Activated CD4-positive, alpha-beta T cell treated with anti-CD3 and anti-CD28 coated beads for 4 hours (primary cell): Measurements from ENCODE around the gene C2CD2.
A peak's percentile ranks its signal among the peaks of the same experiment; 100 is the strongest.

Source experiments
- DNase-seq, 2 donors: peaks; one replicate each; pipeline ENCODE4 v3.0.0-alpha.2; 2020

The C2CD2 gene

DNA sequence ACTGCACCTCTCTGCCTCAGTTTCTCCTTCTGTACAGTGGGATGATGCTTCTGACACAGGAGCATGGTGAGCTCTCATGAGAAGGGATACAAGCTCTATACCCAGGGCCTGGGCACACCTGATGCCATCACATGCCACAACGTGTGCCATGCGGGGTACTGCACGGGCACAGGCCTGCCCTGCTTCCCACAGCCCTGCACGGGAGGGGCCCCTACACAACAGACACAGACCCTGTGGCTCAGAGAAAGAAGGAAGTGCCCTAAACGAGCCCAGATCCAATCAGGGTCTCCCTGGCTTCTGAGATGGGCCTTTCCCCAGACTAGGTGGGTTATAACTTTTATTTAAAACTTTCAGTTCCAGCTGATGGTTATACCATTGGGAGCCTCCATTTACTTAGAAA lies 24.6 kb downstream of the C2CD2 start:
- DNase-seq, result no peak

- no peak for DNase-seq
These were observed 25.1 kb downstream of the C2CD2 start for GRCh38 chr21:41928621-41929220.

GRCh38 chr21:41927727-41928409 lies 25.9 kb downstream of the C2CD2 start:
- DNase-seq, result no peak

DNA sequence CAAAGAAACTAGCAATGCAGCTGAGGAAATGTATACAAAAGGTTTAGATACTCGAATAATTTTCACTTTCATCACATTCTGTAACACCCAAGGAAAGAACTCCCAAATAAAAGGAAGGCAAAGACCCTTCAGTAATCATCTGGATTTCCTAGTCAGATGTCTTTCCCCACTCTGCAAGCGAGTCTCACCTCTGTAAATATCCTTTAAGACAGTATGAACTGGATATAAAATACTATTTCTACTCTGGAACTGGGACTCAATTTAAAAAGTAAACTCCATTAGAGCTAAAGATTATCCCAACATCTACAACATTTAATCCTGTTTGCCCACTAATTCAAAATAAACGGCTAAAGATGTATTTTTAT lies 27.0 kb downstream of the C2CD2 start:
- no peak for DNase-seq

GRCh38 chr21:41926117-41926806 lies 27.6 kb downstream of the C2CD2 start:
- peak; percentile 26 to 29 for DNase-seq

GRCh38 chr21:41925767-41926116 lies 28.1 kb downstream of the C2CD2 start:
- DNase-seq, result no peak

- no peak for DNase-seq
These were observed 29.5 kb downstream of the C2CD2 start for GRCh38 chr21:41924368-41924754.

DNA sequence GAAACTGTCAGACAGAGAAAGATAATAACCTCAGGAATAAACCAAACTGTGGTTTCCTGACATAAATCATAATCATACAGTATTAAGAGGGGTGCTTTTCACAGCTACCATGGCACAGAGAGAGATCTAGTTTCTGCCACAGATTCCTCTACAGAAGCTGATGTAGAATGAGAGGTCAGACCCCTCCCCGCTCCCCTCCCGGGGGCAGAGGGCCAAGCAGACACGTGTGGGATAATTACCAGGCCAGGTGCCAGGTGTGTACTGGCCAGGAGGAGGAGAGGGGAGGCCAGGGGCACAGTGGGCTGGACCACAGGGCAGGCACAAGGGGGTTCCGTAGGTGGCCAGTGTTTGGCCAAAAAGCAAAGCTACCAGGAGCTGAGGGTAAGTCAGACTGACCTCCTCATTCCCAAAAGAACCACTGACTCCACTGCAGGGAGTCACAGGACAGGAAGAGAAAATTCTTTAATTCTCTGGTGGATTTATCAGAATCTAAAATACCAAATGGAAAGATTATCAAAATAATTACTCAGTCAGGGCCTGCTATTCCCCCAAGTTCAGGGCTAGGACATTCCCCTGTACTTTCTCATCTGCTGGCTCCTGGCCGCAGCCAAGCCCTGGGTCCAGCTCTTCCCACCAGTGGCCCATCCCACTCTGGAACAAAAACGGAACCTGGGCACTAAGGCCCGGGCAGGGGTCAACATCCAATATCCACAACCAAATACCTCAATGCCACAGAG lies 30.0 kb downstream of the C2CD2 start:
- DNase-seq, result no peak

DNA sequence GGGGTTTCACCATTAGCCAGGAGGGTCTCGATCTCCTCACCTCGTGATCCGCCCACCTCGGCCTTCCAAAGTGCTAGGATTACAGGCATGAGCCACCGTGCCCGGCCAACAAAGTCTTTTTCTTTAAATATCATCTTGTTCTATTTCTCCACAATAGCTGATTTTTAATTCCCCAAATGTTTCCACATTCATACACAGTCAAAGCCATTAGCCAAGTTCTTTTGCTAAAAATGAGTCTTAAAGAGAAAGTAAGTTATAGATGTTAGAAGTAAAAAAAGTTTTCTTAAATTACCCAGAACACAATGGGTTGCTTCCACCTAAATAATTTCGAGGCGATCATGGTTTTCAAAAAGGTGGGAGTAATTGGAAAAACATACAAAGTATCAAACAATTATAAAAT lies 30.6 kb downstream of the C2CD2 start:
- DNase-seq, result no peak

GRCh38 chr21:41921021-41921420 lies 32.8 kb downstream of the C2CD2 start:
- DNase-seq, result no peak

DNA sequence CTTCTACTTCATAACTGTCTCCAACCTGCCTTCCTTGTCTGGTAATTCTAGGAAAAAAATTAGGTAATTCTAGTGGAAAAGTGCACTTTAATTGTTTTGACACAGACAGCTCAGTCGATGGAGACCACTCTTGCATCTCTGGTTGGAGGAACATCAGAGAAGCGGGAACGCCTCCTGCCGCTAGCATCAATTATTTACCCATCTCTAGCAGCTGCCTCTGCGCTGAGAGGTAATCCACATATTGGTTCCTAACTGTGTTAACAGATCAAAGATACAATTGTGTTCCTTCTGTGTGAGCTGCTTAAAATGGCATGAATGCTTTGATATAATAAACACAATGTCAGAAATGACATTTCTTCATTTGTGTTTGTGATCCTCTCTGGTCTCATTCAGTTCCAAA lies 33.3 kb downstream of the C2CD2 start:
- no peak for DNase-seq

DNA sequence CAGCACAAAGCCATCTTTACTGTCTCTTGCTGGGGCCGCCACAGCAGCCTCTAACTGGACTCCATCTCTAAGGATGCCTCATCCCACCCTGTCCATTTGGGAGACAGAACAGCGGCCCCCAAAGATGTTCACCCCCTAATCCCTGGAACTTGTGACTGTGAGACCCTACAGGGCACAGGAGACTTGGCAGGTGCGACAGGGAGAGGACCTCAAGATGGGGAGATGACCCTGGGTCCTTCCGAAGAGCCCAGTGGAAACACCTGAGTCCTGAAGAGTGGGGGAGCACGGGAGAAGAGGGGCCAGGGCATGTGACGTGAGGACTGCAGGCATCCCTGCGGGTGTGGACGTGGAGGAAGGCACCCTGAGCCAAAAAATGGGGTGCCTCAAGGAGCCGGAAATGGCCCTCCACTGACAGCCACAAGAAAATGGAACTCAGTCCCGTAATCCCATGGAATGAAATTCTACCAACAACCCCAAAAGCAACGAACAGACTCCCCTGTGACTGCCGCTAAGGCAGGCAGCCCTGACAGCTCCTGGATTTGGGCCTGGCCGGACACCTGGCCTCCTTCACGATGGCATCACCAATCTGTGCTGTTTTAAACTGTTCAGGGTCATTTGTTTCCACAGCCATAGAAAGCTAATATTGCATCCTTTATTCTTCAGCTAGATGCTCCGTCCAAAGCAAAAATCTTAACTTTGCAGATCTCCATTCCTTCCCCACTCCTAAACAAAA lies 34.0 kb downstream of the C2CD2 start:
- no peak for DNase-seq

DNA sequence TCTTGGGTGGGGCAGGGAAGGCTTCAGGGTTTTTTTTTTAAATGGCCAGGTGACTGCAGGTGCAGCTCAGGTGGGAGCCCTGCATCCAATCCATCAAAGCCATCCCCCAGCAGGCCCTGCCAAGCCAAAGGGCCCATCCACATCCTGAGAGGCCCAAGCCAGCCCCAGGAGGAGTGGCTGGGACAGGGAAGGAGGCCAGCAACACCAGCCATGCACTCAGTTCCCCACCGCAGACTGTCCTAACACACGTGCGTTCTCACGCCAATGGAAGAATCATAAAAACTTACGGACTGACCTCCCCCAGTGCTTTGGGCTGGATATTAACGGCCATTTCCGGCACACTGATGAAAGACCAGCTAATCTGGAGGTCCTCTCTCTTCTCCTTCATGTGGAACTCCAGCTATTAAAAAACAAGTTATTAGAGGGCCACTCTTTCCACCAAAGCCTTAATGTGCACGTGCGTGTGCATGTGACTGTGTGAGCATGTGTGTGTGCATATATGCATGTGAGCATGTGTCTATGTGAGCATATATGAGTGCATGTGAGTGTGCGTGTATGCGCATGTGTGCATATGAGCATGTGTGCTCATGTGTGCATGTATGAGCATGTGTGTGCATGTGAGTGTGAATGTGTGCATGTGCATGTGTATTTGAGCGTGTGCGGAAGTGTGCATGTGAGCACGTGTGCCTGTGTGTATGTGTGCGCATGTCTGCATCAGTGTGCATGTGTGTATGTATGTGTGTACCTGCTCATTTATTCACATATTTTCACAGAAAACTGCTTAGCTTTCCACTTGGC lies 35.1 kb downstream of the C2CD2 start:
- DNase-seq, result no peak

DNA sequence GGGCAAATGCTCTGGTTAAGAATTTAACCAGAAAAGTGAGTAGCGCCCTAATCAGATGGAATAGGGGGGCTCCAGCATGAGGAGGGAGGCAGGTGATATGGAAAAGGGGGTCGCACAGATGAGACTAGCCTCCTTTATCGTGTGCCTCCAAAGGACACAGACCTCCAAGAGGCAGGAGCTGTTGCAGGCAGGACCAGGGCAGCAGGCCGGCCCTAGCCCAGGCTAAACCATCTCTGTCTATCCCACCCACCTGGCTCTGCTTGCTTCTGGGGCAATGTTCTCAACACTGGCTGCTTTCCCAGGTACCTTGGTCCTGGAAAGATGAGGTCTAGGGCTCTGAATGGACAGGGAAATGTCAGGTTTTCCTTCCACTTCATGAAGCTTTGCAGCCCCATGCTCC lies 36.3 kb downstream of the C2CD2 start:
- DNase-seq, result no peak

DNA sequence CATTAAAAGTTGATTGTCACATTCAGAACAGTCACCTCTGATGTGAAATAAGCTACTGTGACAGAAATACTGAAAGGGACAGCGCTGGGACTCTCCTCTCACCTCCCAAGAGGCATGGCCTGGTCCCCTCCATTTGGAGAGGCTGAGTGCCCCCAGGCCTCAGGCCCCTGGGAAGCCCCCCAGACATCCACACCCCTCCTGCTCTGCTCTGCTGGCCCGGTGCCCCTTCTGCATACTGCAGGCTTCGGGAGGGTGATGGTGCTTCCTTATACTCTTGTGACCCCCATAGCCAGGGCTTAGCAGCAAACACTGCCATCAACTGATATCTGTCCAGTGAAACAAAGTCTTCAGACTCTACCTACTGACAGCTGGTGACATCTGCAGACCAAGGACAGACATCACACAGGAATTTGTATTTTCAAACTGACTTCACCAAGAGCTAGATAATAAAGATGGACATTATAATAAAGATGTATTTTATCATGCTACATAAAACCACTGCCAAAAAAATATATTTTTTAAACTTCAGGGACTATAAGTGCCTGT lies 36.9 kb downstream of the C2CD2 start:
- DNase-seq, result no peak

DNA sequence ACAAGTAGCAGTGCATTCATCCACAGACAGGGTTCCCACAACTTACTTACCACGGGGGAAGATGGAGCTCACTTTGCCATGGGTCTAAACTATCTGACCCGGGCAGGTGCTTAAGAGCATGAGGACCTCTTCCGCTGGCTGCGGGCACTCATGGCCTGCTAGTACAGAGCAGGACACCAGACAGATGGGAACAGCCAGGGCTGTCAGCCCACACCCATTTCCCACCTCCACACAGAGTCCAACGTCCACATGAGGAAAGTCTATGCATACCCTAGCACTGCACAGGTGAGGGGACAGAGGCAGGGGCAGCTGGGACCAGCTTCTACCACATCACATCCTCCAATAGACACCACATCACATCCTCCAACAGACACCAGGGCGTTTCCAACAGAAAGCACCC lies 38.9 kb downstream of the C2CD2 start:
- DNase-seq, result no peak

- DNase-seq, result no peak
These were observed 39.5 kb downstream of the C2CD2 start for GRCh38 chr21:41914358-41914757.

GRCh38 chr21:41913230-41913629 lies 40.6 kb downstream of the C2CD2 start:
- DNase-seq, result no peak

DNA sequence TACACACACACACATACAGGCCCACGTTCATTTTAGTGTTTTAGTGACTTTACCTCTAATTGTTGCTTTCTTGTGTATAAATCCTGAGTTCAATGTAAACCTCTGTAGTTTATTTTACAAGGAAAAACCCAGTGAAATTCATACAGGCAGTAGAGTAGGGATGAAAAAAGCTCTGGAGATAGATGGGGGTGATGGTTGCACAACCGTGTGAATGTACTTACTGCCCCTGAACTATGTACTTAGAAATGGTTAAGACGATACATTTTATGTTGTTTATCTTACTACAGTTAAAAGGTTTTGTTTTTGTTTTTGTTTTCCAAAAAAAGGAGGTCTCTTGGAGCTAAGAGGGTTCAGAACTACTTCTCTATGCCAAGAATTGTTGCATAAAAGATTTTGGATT lies 45.0 kb downstream of the C2CD2 start:
- no peak for DNase-seq

DNA sequence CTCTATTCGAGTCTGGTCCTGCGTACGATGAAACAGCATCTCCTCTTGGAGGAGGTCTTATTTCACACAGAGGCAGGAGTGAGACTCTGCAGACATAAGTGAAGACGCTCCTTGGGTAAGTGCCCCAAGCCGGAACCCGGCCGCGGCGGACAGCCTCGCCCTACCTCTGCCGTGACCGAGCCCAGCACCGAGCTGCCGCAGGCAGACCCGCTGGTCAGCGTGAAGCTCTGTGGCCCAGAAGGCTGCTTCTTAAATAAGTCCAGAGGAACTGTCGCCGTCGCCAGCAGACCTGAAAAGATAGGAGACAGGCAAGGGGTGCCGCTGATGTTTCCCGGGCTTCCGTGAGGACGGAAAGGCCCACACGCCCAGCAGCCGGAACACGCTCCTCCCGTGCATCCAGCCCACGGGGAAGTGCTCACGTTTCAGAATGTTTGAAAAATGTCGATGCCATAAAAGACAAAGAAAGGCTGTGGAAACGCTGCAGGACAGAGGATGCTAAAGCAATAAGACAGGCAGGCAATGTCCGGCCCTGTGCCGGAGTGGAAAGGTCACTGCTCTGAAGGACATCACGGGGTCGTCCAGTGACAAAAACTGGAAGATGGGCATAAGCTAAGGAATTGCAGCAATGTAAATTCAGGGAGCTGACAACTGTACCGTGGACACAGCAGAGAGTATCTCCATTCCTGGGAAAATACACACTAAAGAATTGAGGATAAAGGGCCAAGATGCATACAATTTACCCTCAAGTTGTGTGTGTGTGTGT lies 46.1 kb downstream of the C2CD2 start:
- no peak for DNase-seq

- no peak for DNase-seq
These were observed 47.0 kb downstream of the C2CD2 start for GRCh38 chr21:41906770-41907169.
